Astrocyte (in vitro differentiated cells and primary cell): ENCODE measurements around the gene CARD14.

Source experiments
- EZH2 ChIP-seq: IDR thresholded peaks from 2 replicates; pipeline ENCODE4 v1.6.1; 2012; ENCODE audit warnings: mild to moderate bottlenecking, low read length, inconsistent platforms; ENCODE audit not compliant: insufficient read depth
- TF ChIP-seq, protein P1 (sequence below): IDR thresholded peaks from 2 replicates; pipeline ENCODE4 v1.5.1; 2011; ENCODE audit warnings: low read depth, mild to moderate bottlenecking, inconsistent platforms, low read length, moderate library complexity; ENCODE audit not compliant: insufficient read depth

GRCh38 chr17:80220054-80220735 lies 50.4 kb downstream of the CARD14 start, which contains the start of the genes SGSH and SLC26A11:
- TF ChIP-seq, protein P1, sequence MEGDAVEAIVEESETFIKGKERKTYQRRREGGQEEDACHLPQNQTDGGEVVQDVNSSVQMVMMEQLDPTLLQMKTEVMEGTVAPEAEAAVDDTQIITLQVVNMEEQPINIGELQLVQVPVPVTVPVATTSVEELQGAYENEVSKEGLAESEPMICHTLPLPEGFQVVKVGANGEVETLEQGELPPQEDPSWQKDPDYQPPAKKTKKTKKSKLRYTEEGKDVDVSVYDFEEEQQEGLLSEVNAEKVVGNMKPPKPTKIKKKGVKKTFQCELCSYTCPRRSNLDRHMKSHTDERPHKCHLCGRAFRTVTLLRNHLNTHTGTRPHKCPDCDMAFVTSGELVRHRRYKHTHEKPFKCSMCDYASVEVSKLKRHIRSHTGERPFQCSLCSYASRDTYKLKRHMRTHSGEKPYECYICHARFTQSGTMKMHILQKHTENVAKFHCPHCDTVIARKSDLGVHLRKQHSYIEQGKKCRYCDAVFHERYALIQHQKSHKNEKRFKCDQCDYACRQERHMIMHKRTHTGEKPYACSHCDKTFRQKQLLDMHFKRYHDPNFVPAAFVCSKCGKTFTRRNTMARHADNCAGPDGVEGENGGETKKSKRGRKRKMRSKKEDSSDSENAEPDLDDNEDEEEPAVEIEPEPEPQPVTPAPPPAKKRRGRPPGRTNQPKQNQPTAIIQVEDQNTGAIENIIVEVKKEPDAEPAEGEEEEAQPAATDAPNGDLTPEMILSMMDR, result no peak
- no peak for TF ChIP-seq EZH2
